ENCODE results near the gene RAB11FIP4. TPM values are rescaled to one million over a fixed set of nuclear protein-coding genes. Genes with fewer than 3 reads are reported as not detected.
A peak's percentile ranks its signal among the peaks of the same experiment; 100 is the strongest.

Gene RAB11FIP4
- total and polyA plus RNA-seq, 2 of the 13 experiments (the other 11 are each of a cell fraction or from before 2014, with no cell fraction given) = 28.0 to 89.3 TPM

GRCh38 chr17:31475378-31476162 lies 84.1 kb downstream of the RAB11FIP4 start (continued):
- TF ChIP-seq ZNF280D (CRISPR knock-in tag; IDR thresholded peaks at IDR 0.05) = 0 out of 2 replicates have a peak, but pooled peaks have one; percentile 79
- peak; percentile 80; the same call in 1 of the 2 replicates for TF ChIP-seq SNAPC5 (CRISPR knock-in tag; IDR thresholded peaks at IDR 0.05; ENCODE audit: borderline replicate concordance)
- no peak for TF ChIP-seq ZBTB44 (CRISPR knock-in tag; IDR thresholded peaks at IDR 0.05)
- TF ChIP-seq ZNF577 (CRISPR knock-in tag; IDR thresholded peaks at IDR 0.05; ENCODE audit: borderline replicate concordance, low read depth) = no peak
- TF ChIP-seq ZBTB26 (CRISPR knock-in tag; IDR thresholded peaks at IDR 0.05; ENCODE audit: borderline replicate concordance) = no peak
- TF ChIP-seq SP2 (CRISPR knock-in tag; IDR thresholded peaks at IDR 0.05) = no peak
- peak; percentile 87; the same call in 1 of the 2 replicates for TF ChIP-seq KLF6 (CRISPR knock-in tag; IDR thresholded peaks at IDR 0.05)
- peak; percentile 77; the same call in 1 of the 2 replicates for TF ChIP-seq ZGPAT (CRISPR knock-in tag; IDR thresholded peaks at IDR 0.05)
- no peak for TF ChIP-seq SMC3 (IDR thresholded peaks at IDR 0.05; ENCODE audit: low read length)
- peak; percentile 94 for TF ChIP-seq TARDBP (CRISPR knock-in tag; IDR thresholded peaks at IDR 0.05)
- no peak for TF ChIP-seq ZNF33B (CRISPR knock-in tag; IDR thresholded peaks at IDR 0.05)
- 0 out of 2 replicates have a peak, but pooled peaks have one; percentile 41 for TF ChIP-seq HNF1A (IDR thresholded peaks at IDR 0.05; ENCODE audit: low read depth)
- TF ChIP-seq HNF1A (CRISPR knock-in tag; IDR thresholded peaks at IDR 0.05; ENCODE audit: borderline replicate concordance) = peak; percentile 75; the same call in 1 of the 2 replicates
- TF ChIP-seq RARG (CRISPR knock-in tag; IDR thresholded peaks at IDR 0.05; ENCODE audit: low read depth) = no peak
- no peak for TF ChIP-seq SOX6 (IDR thresholded peaks at IDR 0.05)
- peak; percentile 96 for TF ChIP-seq SOX6 (CRISPR knock-in tag; IDR thresholded peaks at IDR 0.05)

Data from HepG2 (cell line).